ENCODE results near the gene ST13. TPM values are rescaled to one million over a fixed set of nuclear protein-coding genes. Genes with fewer than 3 reads are reported as not detected.
"Not testable (repeated sequence)": the region's sequence is repeated elsewhere in the genome, so short reads cannot be mapped to it uniquely, and the experiment has no call there.

ST13 gene
- polyA plus RNA-seq, 1 donor (not counting 4 experiments of a cell fraction or from before 2014, with no cell fraction given) = 185 TPM

- H2AFZ ChIP-seq (ENCODE audit: control insufficient read depth, low read length) = no peak overlapping the region
- no peak overlapping the region for H3K9ac ChIP-seq (ENCODE audit: control insufficient read depth, extremely low read depth, insufficient read depth, low read length)
- H3K4me1 ChIP-seq (ENCODE audit: control insufficient read depth, extremely low read depth, insufficient read depth, low read length) = no peaks in the 10 kb centered on the region
- no peaks in the 10 kb centered on the region for H3K79me2 ChIP-seq (ENCODE audit: control insufficient read depth, insufficient read depth, low read length)
- no peaks in the 10 kb centered on the region for H4K20me1 ChIP-seq (ENCODE audit: control insufficient read depth, extremely low read depth, insufficient read depth, low read length)
- dilution Hi-C loops (cut with MboI; ENCODE audit: extremely low pct_ligation_motif_present, low sequenced_read_pairs) = no loop called here
- TF ChIP-seq CTCF (optimal IDR thresholded peaks at IDR 0.05 in 1 of 3, IDR thresholded peaks at IDR 0.05 in 1 of 3, conservative IDR thresholded peaks at IDR 0.05 in 1 of 3; ENCODE audit: extremely low read depth in 1 of 3, insufficient read depth in 2 of 3, low read length in 3 of 3) = no peak
- TF ChIP-seq EZH2 (IDR thresholded peaks at IDR 0.05; ENCODE audit: low read length) = no peak
- no peaks in the 10 kb centered on the region for H3K27me3 ChIP-seq (ENCODE audit: control insufficient read depth, extremely low read depth, insufficient read depth, low read length)
- no peak overlapping the region for H3K27ac ChIP-seq (ENCODE audit: control insufficient read depth, insufficient read depth, low read length)
- H3K9me3 ChIP-seq (ENCODE audit: control insufficient read depth, low read depth, low read length) = no peaks in the 10 kb centered on the region
- H3K36me3 ChIP-seq (ENCODE audit: control insufficient read depth in 2 of 2, extremely low read depth in 1 of 2, insufficient read depth in 2 of 2, low read length in 2 of 2) = peaks cover 11 to 27% of the 10 kb centered on the region in 2 experiments
- no peaks in the 10 kb centered on the region for H3K9me1 ChIP-seq (ENCODE audit: control insufficient read depth, extremely low read depth, insufficient read depth, low read length)
- FAIRE-seq = no peak
- DNase-seq (ENCODE audit: low read depth, low spot score) = no peak
- no peak overlapping the region for H3K4me3 ChIP-seq (ENCODE audit: control insufficient read depth in 2 of 3, extremely low read depth in 1 of 3, insufficient read depth in 2 of 3, low read depth in 1 of 3, low read length in 3 of 3)
- no peak overlapping the region for H3K4me2 ChIP-seq (ENCODE audit: control insufficient read depth, extremely low read depth, insufficient read depth, low read depth, low read length)
Observed at GRCh38 chr22:40829131-40829530, 27.3 kb downstream of the ST13 start.

- Histone ChIP-seq H3K27ac (ENCODE audit: control insufficient read depth, insufficient read depth, low read length) (no peak overlapping the region), H3K9ac (ENCODE audit: control insufficient read depth, extremely low read depth, insufficient read depth, low read length) (no peak overlapping the region), H3K4me1 (ENCODE audit: control insufficient read depth, extremely low read depth, insufficient read depth, low read length) (no peaks in the 10 kb centered on the region), H3K4me2 (ENCODE audit: control insufficient read depth, extremely low read depth, insufficient read depth, low read depth, low read length) (no peak overlapping the region), H3K4me3 (ENCODE audit: control insufficient read depth in 2 of 3, extremely low read depth in 1 of 3, insufficient read depth in 2 of 3, low read depth in 1 of 3, low read length in 3 of 3) (no peak overlapping the region), H4K20me1 (ENCODE audit: control insufficient read depth, extremely low read depth, insufficient read depth, low read length) (no peaks in the 10 kb centered on the region), H2AFZ (ENCODE audit: control insufficient read depth, low read length) (no peak overlapping the region), H3K9me3 (ENCODE audit: control insufficient read depth, low read depth, low read length) (no peaks in the 10 kb centered on the region), H3K36me3 (ENCODE audit: control insufficient read depth in 2 of 2, extremely low read depth in 1 of 2, insufficient read depth in 2 of 2, low read length in 2 of 2) (peaks cover 10 to 28% of the 10 kb centered on the region in 2 experiments), H3K79me2 (ENCODE audit: control insufficient read depth, insufficient read depth, low read length) (no peaks in the 10 kb centered on the region), H3K27me3 (ENCODE audit: control insufficient read depth, extremely low read depth, insufficient read depth, low read length) (no peaks in the 10 kb centered on the region), H3K9me1 (ENCODE audit: control insufficient read depth, extremely low read depth, insufficient read depth, low read length) (no peaks in the 10 kb centered on the region)
- FAIRE-seq (no peak), DNase-seq (ENCODE audit: low read depth, low spot score) (no peak)
- dilution Hi-C loops (cut with MboI; ENCODE audit: extremely low pct_ligation_motif_present, low sequenced_read_pairs) = no loop called here
- TF ChIP-seq CTCF (optimal IDR thresholded peaks at IDR 0.05 in 1 of 3, IDR thresholded peaks at IDR 0.05 in 1 of 3, conservative IDR thresholded peaks at IDR 0.05 in 1 of 3; ENCODE audit: extremely low read depth in 1 of 3, insufficient read depth in 2 of 3, low read length in 3 of 3) (no peak), EZH2 (IDR thresholded peaks at IDR 0.05; ENCODE audit: low read length) (no peak)
Observed at GRCh38 chr22:40826984-40827741, 29.3 kb downstream of the ST13 start.

- H3K4me1 ChIP-seq (ENCODE audit: control insufficient read depth, extremely low read depth, insufficient read depth, low read length); H3K9ac ChIP-seq (ENCODE audit: control insufficient read depth, extremely low read depth, insufficient read depth, low read length); DNase-seq (ENCODE audit: low read depth, low spot score); H3K4me3 ChIP-seq (ENCODE audit: control insufficient read depth in 2 of 3, extremely low read depth in 1 of 3, insufficient read depth in 2 of 3, low read depth in 1 of 3, low read length in 3 of 3); H3K79me2 ChIP-seq (ENCODE audit: control insufficient read depth, insufficient read depth, low read length); H4K20me1 ChIP-seq (ENCODE audit: control insufficient read depth, extremely low read depth, insufficient read depth, low read length); H3K27ac ChIP-seq (ENCODE audit: control insufficient read depth, insufficient read depth, low read length); dilution Hi-C loops (cut with MboI; ENCODE audit: extremely low pct_ligation_motif_present, low sequenced_read_pairs); H3K27me3 ChIP-seq (ENCODE audit: control insufficient read depth, extremely low read depth, insufficient read depth, low read length); H3K4me2 ChIP-seq (ENCODE audit: control insufficient read depth, extremely low read depth, insufficient read depth, low read depth, low read length); H3K9me1 ChIP-seq (ENCODE audit: control insufficient read depth, extremely low read depth, insufficient read depth, low read length); FAIRE-seq; H2AFZ ChIP-seq (ENCODE audit: control insufficient read depth, low read length); H3K9me3 ChIP-seq (ENCODE audit: control insufficient read depth, low read depth, low read length): not testable (repeated sequence)
- peaks cover 10 to 27% of the 10 kb centered on the region in 2 experiments for H3K36me3 ChIP-seq (ENCODE audit: control insufficient read depth in 2 of 2, extremely low read depth in 1 of 2, insufficient read depth in 2 of 2, low read length in 2 of 2)
Observed at GRCh38 chr22:40826292-40826691, 30.1 kb downstream of the ST13 start.
